Measurements from ENCODE around the gene ATAD5.
"Not testable (repeated sequence)": the region's sequence is repeated elsewhere in the genome, so short reads cannot be mapped to it uniquely, and the experiment has no call there.

The ATAD5 gene

DNA sequence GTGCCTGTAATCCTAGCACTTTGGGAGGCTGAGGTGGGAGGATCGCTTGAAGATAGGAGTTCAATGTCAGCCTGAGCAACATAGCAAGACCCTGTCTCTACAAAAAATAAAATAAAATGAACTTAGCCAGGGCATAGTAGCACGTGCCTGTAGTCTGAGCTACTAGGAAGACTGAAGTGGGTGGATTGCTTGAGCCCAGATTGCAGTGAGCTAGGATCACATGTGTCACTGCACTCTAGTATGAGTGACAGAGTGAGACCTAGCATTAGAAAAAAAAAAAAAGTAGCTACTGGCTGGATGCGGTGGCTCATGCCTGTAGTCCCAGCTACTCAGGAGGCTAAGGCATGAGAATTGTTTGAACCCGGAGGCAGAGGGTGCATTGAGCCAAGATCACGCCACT, 96.0 kb downstream of the ATAD5 start:
- no peak overlapping the region for H3K27ac ChIP-seq (ENCODE audit: low read depth, low read length)
- no peaks in the 10 kb centered on the region for H3K79me2 ChIP-seq (ENCODE audit: insufficient read depth, low read length)
- no peak for TF ChIP-seq EZH2phosphoT487 (conservative IDR thresholded peaks at IDR 0.05; ENCODE audit: low read length)
- TF ChIP-seq, protein P1, sequence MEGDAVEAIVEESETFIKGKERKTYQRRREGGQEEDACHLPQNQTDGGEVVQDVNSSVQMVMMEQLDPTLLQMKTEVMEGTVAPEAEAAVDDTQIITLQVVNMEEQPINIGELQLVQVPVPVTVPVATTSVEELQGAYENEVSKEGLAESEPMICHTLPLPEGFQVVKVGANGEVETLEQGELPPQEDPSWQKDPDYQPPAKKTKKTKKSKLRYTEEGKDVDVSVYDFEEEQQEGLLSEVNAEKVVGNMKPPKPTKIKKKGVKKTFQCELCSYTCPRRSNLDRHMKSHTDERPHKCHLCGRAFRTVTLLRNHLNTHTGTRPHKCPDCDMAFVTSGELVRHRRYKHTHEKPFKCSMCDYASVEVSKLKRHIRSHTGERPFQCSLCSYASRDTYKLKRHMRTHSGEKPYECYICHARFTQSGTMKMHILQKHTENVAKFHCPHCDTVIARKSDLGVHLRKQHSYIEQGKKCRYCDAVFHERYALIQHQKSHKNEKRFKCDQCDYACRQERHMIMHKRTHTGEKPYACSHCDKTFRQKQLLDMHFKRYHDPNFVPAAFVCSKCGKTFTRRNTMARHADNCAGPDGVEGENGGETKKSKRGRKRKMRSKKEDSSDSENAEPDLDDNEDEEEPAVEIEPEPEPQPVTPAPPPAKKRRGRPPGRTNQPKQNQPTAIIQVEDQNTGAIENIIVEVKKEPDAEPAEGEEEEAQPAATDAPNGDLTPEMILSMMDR (IDR thresholded peaks at IDR 0.05; ENCODE audit: insufficient read depth, low read length, poor library complexity, severe bottlenecking) = no peak
- no peak overlapping the region for H3K4me3 ChIP-seq (ENCODE audit: insufficient read depth, low read length, poor library complexity, severe bottlenecking)
- H3K9me2 ChIP-seq (replicated peaks; ENCODE audit: insufficient read depth, low read length) = no peaks in the 10 kb centered on the region
- H3K4me2 ChIP-seq (ENCODE audit: low read depth, low read length, poor library complexity, severe bottlenecking) = no peak overlapping the region
- no peaks in the 10 kb centered on the region for H3K27me3 ChIP-seq (ENCODE audit: low read length)
- no peaks in the 10 kb centered on the region for H3K9me3 ChIP-seq (ENCODE audit: insufficient read depth, low read length)
- H3K9ac ChIP-seq (ENCODE audit: low read length) = no peak overlapping the region
- no peaks in the 10 kb centered on the region for H4K20me1 ChIP-seq (ENCODE audit: low read depth, low read length)
- no peak overlapping the region for H2AFZ ChIP-seq (ENCODE audit: low read depth, low read length, severe bottlenecking)
- H3K36me3 ChIP-seq (ENCODE audit: low read length) = no peaks in the 10 kb centered on the region
- H3F3A ChIP-seq (ENCODE audit: insufficient read depth) = no peaks in the 10 kb centered on the region

DNA sequence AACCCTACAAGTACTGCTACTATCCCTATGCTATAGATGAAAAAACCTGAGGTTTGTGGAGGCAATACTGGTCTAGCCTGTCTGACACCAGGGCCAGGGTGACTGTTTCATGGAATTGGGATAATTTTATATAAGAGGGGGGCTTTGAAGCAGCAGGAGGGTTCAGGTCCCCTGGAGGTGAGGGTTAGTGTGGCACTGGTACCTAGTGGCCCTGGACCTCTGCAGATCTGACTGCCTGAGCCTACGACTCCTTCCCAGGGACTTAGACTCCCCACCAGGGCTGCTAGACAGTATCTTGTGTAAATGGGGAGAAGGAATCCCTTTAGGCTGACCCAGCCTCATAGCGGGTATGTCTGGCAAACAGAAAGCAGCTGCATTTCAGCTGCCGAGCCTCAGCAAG, 96.8 kb downstream of the ATAD5 start:
- TF ChIP-seq EZH2phosphoT487 (conservative IDR thresholded peaks at IDR 0.05; ENCODE audit: low read length) = no peak
- TF ChIP-seq, protein P1 (IDR thresholded peaks at IDR 0.05; ENCODE audit: insufficient read depth, low read length, poor library complexity, severe bottlenecking) = no peak
- no peak overlapping the region for H3K9ac ChIP-seq (ENCODE audit: low read length)
- no peaks in the 10 kb centered on the region for H3K9me3 ChIP-seq (ENCODE audit: insufficient read depth, low read length)
- H4K20me1 ChIP-seq (ENCODE audit: low read depth, low read length) = no peaks in the 10 kb centered on the region
- no peaks in the 10 kb centered on the region for H3K9me2 ChIP-seq (replicated peaks; ENCODE audit: insufficient read depth, low read length)
- no peaks in the 10 kb centered on the region for H3K36me3 ChIP-seq (ENCODE audit: low read length)
- H3K4me2 ChIP-seq (ENCODE audit: low read depth, low read length, poor library complexity, severe bottlenecking) = no peak overlapping the region
- H3F3A ChIP-seq (ENCODE audit: insufficient read depth) = no peaks in the 10 kb centered on the region
- H3K27me3 ChIP-seq (ENCODE audit: low read length) = no peaks in the 10 kb centered on the region
- no peak overlapping the region for H3K4me3 ChIP-seq (ENCODE audit: insufficient read depth, low read length, poor library complexity, severe bottlenecking)
- H2AFZ ChIP-seq (ENCODE audit: low read depth, low read length, severe bottlenecking) = no peak overlapping the region
- H3K27ac ChIP-seq (ENCODE audit: low read depth, low read length) = no peak overlapping the region
- H3K79me2 ChIP-seq (ENCODE audit: insufficient read depth, low read length) = no peaks in the 10 kb centered on the region

DNA sequence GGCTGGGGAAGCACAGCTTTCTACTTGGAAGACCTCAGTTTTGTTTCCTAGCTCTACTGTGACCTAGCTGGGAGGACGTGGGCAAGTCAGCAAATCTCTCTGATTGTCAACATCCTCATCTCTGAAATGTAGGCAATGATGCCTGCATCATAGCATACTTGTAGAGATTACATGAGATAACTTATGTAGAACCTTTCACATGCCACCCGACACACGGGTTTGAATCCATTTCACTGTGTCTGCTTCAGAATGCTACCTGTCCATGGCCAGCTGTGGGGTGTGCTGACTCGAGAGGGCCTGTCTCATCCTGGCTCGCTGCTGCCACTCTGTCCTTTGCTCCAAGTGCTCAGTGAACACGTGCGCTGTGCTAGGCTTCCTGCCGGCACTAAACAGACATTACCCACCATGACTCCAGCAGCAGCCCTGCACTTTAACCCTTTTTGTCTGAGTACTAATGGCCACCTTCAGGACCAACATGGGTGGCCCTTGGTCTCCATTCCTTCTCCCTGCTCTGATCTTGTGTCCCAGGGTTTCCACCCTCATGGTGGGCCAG, 97.4 kb downstream of the ATAD5 start:
- H3K36me3 ChIP-seq (ENCODE audit: low read length) = no peaks in the 10 kb centered on the region
- H3K9me2 ChIP-seq (replicated peaks; ENCODE audit: insufficient read depth, low read length) = no peaks in the 10 kb centered on the region
- TF ChIP-seq, protein P1 (IDR thresholded peaks at IDR 0.05; ENCODE audit: insufficient read depth, low read length, poor library complexity, severe bottlenecking) = no peak
- TF ChIP-seq EZH2phosphoT487 (conservative IDR thresholded peaks at IDR 0.05; ENCODE audit: low read length) = no peak
- no peaks in the 10 kb centered on the region for H4K20me1 ChIP-seq (ENCODE audit: low read depth, low read length)
- no peak overlapping the region for H3K4me2 ChIP-seq (ENCODE audit: low read depth, low read length, poor library complexity, severe bottlenecking)
- no peaks in the 10 kb centered on the region for H3K79me2 ChIP-seq (ENCODE audit: insufficient read depth, low read length)
- no peak overlapping the region for H3K27ac ChIP-seq (ENCODE audit: low read depth, low read length)
- H2AFZ ChIP-seq (ENCODE audit: low read depth, low read length, severe bottlenecking) = no peak overlapping the region
- no peaks in the 10 kb centered on the region for H3K9me3 ChIP-seq (ENCODE audit: insufficient read depth, low read length)
- no peak overlapping the region for H3K9ac ChIP-seq (ENCODE audit: low read length)
- H3K27me3 ChIP-seq (ENCODE audit: low read length) = no peaks in the 10 kb centered on the region
- no peak overlapping the region for H3K4me3 ChIP-seq (ENCODE audit: insufficient read depth, low read length, poor library complexity, severe bottlenecking)
- H3F3A ChIP-seq (ENCODE audit: insufficient read depth) = no peaks in the 10 kb centered on the region

DNA sequence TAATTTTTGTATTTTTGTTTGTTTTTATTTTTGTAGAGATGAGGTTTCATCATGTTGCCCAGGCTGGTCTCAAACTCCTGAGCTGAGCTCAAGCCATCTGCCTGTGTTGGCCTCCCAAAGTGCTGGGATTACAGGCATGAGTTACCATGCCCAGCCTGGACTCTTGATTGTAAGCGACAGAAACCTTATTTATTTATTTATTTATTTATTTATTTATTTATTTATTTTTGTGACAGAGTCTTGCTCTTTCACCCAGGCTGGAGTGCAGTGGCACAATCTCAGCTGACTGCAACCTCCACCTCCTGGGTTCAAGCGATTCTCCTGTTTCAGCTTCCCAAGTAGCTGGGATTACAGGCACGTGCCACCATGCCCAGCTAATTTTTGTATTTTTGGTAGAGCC, 98.1 kb downstream of the ATAD5 start:
- H3K9me2 ChIP-seq (replicated peaks; ENCODE audit: insufficient read depth, low read length); H3K9me3 ChIP-seq (ENCODE audit: insufficient read depth, low read length); H3K4me2 ChIP-seq (ENCODE audit: low read depth, low read length, poor library complexity, severe bottlenecking); H3K27ac ChIP-seq (ENCODE audit: low read depth, low read length); H3K4me3 ChIP-seq (ENCODE audit: insufficient read depth, low read length, poor library complexity, severe bottlenecking); H3F3A ChIP-seq (ENCODE audit: insufficient read depth); H2AFZ ChIP-seq (ENCODE audit: low read depth, low read length, severe bottlenecking); H3K36me3 ChIP-seq (ENCODE audit: low read length); H3K27me3 ChIP-seq (ENCODE audit: low read length); H4K20me1 ChIP-seq (ENCODE audit: low read depth, low read length); H3K79me2 ChIP-seq (ENCODE audit: insufficient read depth, low read length); H3K9ac ChIP-seq (ENCODE audit: low read length): not testable (repeated sequence)
